Lower lobe of right lung (tissue), 2 donors: ENCODE results near the gene AAMP. TPM values are rescaled to one million over a fixed set of nuclear protein-coding genes. Genes with fewer than 3 reads are reported as not detected.

Source experiments
- ATAC-seq, 2 donors: fragments of 200-7000 bp; cut with Tn5 transposase; one replicate each; pipeline ENCODE4 v1.9.1; 2020 to 2022; ENCODE audit warnings: mild to moderate bottlenecking in 2 of 2, moderate library complexity in 2 of 2
- DNase-seq: peaks from one replicate; pipeline ENCODE4 v3.0.0-alpha.2; 2020
- H3K27ac ChIP-seq: fragments of 200-600 bp; one replicate; pipeline ENCODE4 v1.8.0; 2022
- H3K27me3 ChIP-seq: fragments of 200-600 bp; one replicate; pipeline ENCODE4 v1.8.0; 2022; ENCODE audit warnings: low read depth
- H3K36me3 ChIP-seq: fragments of 200-600 bp; one replicate; pipeline ENCODE4 v1.8.0; 2022; ENCODE audit warnings: mild to moderate bottlenecking
- H3K4me1 ChIP-seq: fragments of 200-600 bp; one replicate; pipeline ENCODE4 v1.8.0; 2022
- H3K4me3 ChIP-seq: fragments of 200-600 bp; one replicate; pipeline ENCODE4 v1.8.0; 2022; ENCODE audit warnings: mild to moderate bottlenecking
- H3K9me3 ChIP-seq: fragments of 200-600 bp; one replicate; pipeline ENCODE4 v1.8.0; 2022
- CTCF ChIP-seq: fragments of 200-600 bp; IDR thresholded peaks from one replicate; pipeline ENCODE4 v1.8.0; 2022; ENCODE audit warnings: antibody characterized with exemption, mild to moderate bottlenecking
- intact Hi-C: fragments of 100-400 bp; cut with DNase I; formaldehyde crosslinking; loops from one replicate; pipeline ENCODE4 v1.11.0; 2022
- total RNA-seq: library from RNA; stranded (reverse); fragmentation: NEBNext Ultra II Directional; extraction: Animal tissue kit (Norgen Biotek cat#: 25700); gene quantifications from one replicate; pipeline ENCODE4 v1.2.1, GENCODE V29; 2021
- donor health status: DM: no; HTN: yes; CAD: no; lungs with severe emphysema.

AAMP gene
- total RNA-seq, 1 donor from 2014 or later: 58.8 TPM

DNA sequence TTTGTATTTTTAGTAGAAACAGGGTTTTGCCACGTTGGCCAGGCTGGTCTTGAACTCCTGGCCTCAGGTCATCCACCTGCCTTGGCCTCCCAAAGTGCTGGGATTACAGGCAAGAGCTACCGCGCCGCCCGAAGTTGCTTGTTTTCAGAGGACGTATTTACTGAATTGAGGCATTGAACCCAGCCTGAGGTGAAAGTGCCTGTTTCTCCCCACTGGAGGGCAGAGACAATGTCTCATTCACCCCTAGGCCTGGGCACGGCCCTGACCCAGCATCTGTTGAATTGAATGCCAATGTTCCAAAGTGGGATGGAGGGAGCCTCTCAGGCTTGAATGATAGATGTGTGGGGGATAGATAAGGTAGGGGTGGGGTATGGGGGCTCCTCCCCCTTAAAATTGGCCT lies 26.9 kb upstream of the AAMP start:
- H3K36me3 ChIP-seq: no peaks in the 10 kb centered on the region
- H3K9me3 ChIP-seq: no peaks in the 10 kb centered on the region
- no peaks in the 10 kb centered on the region for H3K27me3 ChIP-seq
- H3K27ac ChIP-seq: peak overlapping the region; percentile 34
- DNase-seq (no peak), ATAC-seq (no peak)
- intact Hi-C loops: loop anchor here (10.0 kb wide), 1 partner anchor 68 kb away; no protein-coding TSS in a partner anchor
- H3K4me1 ChIP-seq: peaks cover 50% of the 10 kb centered on the region
- no peak overlapping the region for H3K4me3 ChIP-seq
- TF ChIP-seq CTCF: no peak

DNA sequence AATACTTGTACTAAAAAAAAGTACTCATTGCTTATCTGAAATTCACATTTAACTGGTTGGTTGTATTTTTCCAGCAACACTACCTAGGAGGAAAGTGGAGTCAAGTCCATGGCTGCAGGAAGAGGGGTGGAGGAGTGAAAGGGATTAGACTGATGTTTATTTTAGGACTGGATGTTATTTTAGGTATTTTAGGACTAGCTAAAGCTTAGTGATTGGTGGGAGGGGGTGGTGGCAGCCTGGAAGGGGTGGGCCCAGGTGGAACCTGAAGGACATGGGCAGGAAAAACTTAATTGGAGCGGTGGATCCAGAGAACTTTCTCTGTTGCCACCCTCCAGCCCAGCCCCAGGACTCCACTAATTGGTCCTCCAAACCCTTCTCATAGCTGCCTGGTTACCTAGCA lies 26.3 kb upstream of the AAMP start:
- no peak for DNase-seq
- TF ChIP-seq CTCF: no peak
- no peak for ATAC-seq
- Histone ChIP-seq H3K4me1 (peaks cover 55% of the 10 kb centered on the region), H3K36me3 (no peaks in the 10 kb centered on the region), H3K27me3 (no peaks in the 10 kb centered on the region), H3K27ac (peak overlapping the region; percentile 34), H3K4me3 (no peak overlapping the region), H3K9me3 (no peaks in the 10 kb centered on the region)
- intact Hi-C loops: loop anchor here (10.0 kb wide), 1 partner anchor 69 kb away; no protein-coding TSS in a partner anchor

DNA sequence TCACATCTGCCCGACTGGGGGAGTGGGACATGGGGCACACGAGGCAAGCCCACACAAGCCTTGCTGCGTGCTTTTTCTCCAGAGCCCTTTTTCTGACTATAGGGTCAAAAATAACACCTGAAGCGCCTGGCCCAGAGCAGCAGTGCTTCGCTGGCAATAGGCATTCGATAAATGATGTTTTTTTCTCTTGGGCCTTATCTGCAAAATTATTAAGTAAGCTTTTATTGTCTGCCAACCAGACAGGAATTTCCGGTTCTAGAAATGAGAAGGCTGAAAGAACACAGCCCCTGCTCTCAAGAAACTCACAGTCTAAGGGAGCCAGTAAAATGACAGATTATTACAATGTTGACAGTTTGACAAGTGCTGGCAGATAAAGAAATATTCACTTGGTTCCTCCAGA lies 25.1 kb upstream of the AAMP start:
- ATAC-seq: peak in 1 of 2 donors; percentile 18
- peaks cover 66% of the 10 kb centered on the region for H3K4me1 ChIP-seq
- intact Hi-C loops: loop anchor here (10.0 kb wide), 1 partner anchor 70 kb away; no protein-coding TSS in a partner anchor

DNA sequence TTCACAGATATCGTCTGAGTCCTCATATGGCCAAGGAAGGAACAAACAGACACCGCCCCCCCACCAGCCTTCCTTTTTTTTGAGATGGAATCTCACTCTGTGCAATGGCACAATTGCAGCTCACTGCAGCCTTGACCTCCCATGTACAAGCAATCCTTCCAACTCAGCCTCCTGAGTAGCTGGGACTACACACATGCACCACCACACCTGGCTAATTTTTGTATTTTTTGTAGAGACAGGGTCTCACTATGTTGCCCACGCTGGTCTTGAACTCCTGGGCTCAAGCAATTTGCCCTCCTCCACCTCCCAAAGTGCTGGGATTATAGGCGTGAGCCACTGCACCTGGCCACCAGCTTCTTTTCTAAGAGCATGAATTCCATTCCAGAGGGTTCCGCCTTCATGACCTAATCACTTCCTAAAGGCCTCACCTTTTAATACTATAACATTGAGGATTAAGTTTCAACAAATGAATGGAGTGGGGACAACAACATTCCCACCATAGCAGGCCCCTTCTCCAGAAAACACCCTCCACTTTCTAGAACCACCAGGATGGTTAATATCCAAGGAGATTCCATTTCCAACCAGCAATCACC lies 24.6 kb upstream of the AAMP start:
- TF ChIP-seq CTCF: no peak
- Histone ChIP-seq H3K27me3 (no peaks in the 10 kb centered on the region), H3K4me1 (peaks cover 71% of the 10 kb centered on the region), H3K27ac (peak overlapping the region; percentile 97), H3K36me3 (no peaks in the 10 kb centered on the region), H3K4me3 (no peak overlapping the region), H3K9me3 (no peaks in the 10 kb centered on the region)
- ATAC-seq (no peak), DNase-seq (no peak)
- intact Hi-C loops: loop anchor here (10.0 kb wide), 1 partner anchor 70 kb away; no protein-coding TSS in a partner anchor

More for the DNA sequence above, 25.1 kb upstream of the AAMP start:
- Histone ChIP-seq H3K9me3 (no peaks in the 10 kb centered on the region), H3K27me3 (no peaks in the 10 kb centered on the region), H3K27ac (peak overlapping the region; percentile 97), H3K36me3 (no peaks in the 10 kb centered on the region), H3K4me3 (no peak overlapping the region)
- TF ChIP-seq CTCF: no peak
- no peak for DNase-seq

GRCh38 chr2:218293715-218294429 lies 23.9 kb upstream of the AAMP start:
- intact Hi-C loops: loop anchor here (10.0 kb wide), 1 partner anchor 71 kb away; no protein-coding TSS in a partner anchor
- Histone ChIP-seq H3K9me3 (no peaks in the 10 kb centered on the region), H3K4me1 (peaks cover 78% of the 10 kb centered on the region), H3K36me3 (no peaks in the 10 kb centered on the region), H3K4me3 (no peak overlapping the region), H3K27ac (peak overlapping the region; percentile 97), H3K27me3 (no peaks in the 10 kb centered on the region)
- no peak for ATAC-seq
- DNase-seq: no peak
- no peak for TF ChIP-seq CTCF
